CD4-positive, alpha-beta T cell (primary cell): ENCODE data around the gene RBBP7. TPM values are rescaled to one million over a fixed set of nuclear protein-coding genes. Genes with fewer than 3 reads are reported as not detected.

Experiments
- ATAC-seq: fragments of 200-7000 bp; cut with Tn5 transposase; one replicate; pipeline ENCODE4 v1.10.0; 2022; ENCODE audit warnings: mild to moderate bottlenecking; ENCODE audit not compliant: poor library complexity
- CTCF ChIA-PET: fragments of 350-600 bp; sonication (Branson Sonifier 250); formaldehyde crosslinking; loops from one replicate; lab custom pipeline; 2021; ENCODE audit warnings: antibody characterized with exemption, inconsistent platforms; lab: Charles Lee
- POLR2A ChIA-PET: fragments of 350-600 bp; sonication (Branson Sonifier 250); formaldehyde crosslinking; loops from one replicate; lab custom pipeline; 2021; ENCODE audit warnings: antibody characterized with exemption, inconsistent platforms; lab: Charles Lee
- DNase-seq, 14 experiments: peaks; one replicate each; pipeline ENCODE4 v3.0.0-alpha.2; 2013 to 2020; ENCODE audit warnings: mixed read lengths in 2 of 14
- H3K27ac ChIP-seq, 2 donors: one replicate each; pipeline versions ENCODE4 v1.5.1 to v1.7.0; 2013; ENCODE audit warnings: low read length in 2 of 2, low read depth in 1 of 2, mild to moderate bottlenecking in 1 of 2
- H3K27me3 ChIP-seq, 2 experiments: 1 replicate in 1 of 2; 2 replicates in 1 of 2; pipeline versions ENCODE4 v1.6.1 to v1.7.0; 2013; ENCODE audit warnings: low read length in 2 of 2, control low read depth in 1 of 2, mild to moderate bottlenecking in 1 of 2, moderate library complexity in 1 of 2; ENCODE audit not compliant: insufficient read depth in 2 of 2, control insufficient read depth in 1 of 2
- H3K36me3 ChIP-seq: one replicate; pipeline ENCODE4 v1.6.1; 2013; ENCODE audit warnings: low read length, control low read depth; ENCODE audit not compliant: insufficient read depth
- H3K4me1 ChIP-seq: one replicate; pipeline ENCODE4 v1.6.1; 2013; ENCODE audit warnings: low read length, control low read depth; ENCODE audit not compliant: insufficient read depth
- H3K4me3 ChIP-seq: one replicate; pipeline ENCODE4 v1.5.1; 2013; ENCODE audit warnings: mild to moderate bottlenecking, low read length, moderate library complexity
- H3K9me3 ChIP-seq, 2 experiments: 1 replicate in 1 of 2; 2 replicates in 1 of 2; pipeline versions ENCODE4 v1.6.1 to v1.7.0; 2013; ENCODE audit warnings: low read length in 2 of 2, mild to moderate bottlenecking in 2 of 2, control low read depth in 1 of 2, moderate library complexity in 1 of 2; ENCODE audit not compliant: control insufficient read depth in 1 of 2, insufficient read depth in 1 of 2
- H3K27ac Mint-ChIP-seq: one replicate; pipeline ENCODE4 v1.8.0; 2020; ENCODE audit warnings: mixed read lengths
- H3K27me3 Mint-ChIP-seq: one replicate; pipeline ENCODE4 v1.8.0; 2021; ENCODE audit warnings: mixed read lengths
- H3K36me3 Mint-ChIP-seq: one replicate; pipeline ENCODE4 v1.8.0; 2021; ENCODE audit warnings: low read depth, mixed read lengths
- H3K4me1 Mint-ChIP-seq: one replicate; pipeline ENCODE4 v1.8.0; 2021; ENCODE audit warnings: low read depth, mixed read lengths
- H3K4me3 Mint-ChIP-seq: one replicate; pipeline ENCODE4 v1.8.0; 2020; ENCODE audit warnings: mild to moderate bottlenecking, mixed read lengths
- H3K9me3 Mint-ChIP-seq: one replicate; pipeline ENCODE4 v1.8.0; 2020; ENCODE audit warnings: mixed read lengths
- intact Hi-C, 2 experiments: fragments of 100-400 bp; cut with DNase I in 1 of 2; cut with micrococcal nuclease in 1 of 2; formaldehyde crosslinking; loops; one replicate each; pipeline versions ENCODE4 v1.15.1 to v1.9.0; 2023 to 2025; cut with DNase I, micrococcal nuclease
- total RNA-seq, 174 experiments: library from RNA in 2 of 174; stranded (reverse) in 2 of 174; gene quantifications; one replicate each; pipeline ENCODE4 v1.2.3 and lab custom pipeline; 2021 to 2026
- TF ChIP-seq, protein P1 (sequence below): fragments of 200-600 bp; IDR thresholded peaks from one replicate; pipeline ENCODE4 v1.8.0; 2022; ENCODE audit warnings: antibody characterized with exemption, mild to moderate bottlenecking

RBBP7 gene
- total RNA-seq, 2 experiments from 2014 or later, result 104 to 110 TPM

DNA sequence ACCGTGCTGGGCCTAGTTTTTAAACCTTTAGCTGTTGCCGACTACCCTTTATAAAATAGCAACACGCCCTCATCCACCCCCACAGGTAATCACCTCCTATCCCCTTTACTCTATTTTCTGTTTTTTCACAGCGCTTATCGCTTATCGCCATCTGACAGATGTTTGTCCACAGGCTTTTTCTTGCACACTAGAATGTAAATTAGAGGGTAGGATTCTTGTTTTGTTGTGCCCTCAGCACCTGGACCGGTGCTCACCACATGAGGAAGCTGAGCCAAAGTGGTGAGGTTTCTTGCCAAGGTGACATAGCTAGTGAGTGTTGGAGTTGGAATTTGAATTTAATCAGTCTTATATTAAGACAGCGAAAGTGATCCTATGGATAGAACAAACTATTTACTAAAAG lies 2.9 kb upstream of the RBBP7 start:
- Mint-ChIP-seq H3K4me3 (no peak overlapping the region), H3K4me1 (peaks cover 17% of the 10 kb centered on the region), H3K36me3 (peaks cover 14% of the 10 kb centered on the region), H3K27me3 (no peaks in the 10 kb centered on the region), H3K27ac (no peak overlapping the region), H3K9me3 (no peaks in the 10 kb centered on the region)
- TF ChIP-seq, protein P1, sequence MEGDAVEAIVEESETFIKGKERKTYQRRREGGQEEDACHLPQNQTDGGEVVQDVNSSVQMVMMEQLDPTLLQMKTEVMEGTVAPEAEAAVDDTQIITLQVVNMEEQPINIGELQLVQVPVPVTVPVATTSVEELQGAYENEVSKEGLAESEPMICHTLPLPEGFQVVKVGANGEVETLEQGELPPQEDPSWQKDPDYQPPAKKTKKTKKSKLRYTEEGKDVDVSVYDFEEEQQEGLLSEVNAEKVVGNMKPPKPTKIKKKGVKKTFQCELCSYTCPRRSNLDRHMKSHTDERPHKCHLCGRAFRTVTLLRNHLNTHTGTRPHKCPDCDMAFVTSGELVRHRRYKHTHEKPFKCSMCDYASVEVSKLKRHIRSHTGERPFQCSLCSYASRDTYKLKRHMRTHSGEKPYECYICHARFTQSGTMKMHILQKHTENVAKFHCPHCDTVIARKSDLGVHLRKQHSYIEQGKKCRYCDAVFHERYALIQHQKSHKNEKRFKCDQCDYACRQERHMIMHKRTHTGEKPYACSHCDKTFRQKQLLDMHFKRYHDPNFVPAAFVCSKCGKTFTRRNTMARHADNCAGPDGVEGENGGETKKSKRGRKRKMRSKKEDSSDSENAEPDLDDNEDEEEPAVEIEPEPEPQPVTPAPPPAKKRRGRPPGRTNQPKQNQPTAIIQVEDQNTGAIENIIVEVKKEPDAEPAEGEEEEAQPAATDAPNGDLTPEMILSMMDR, result no peak
- Histone ChIP-seq H3K27ac (no peak overlapping the region), H3K4me3 (no peak overlapping the region), H3K27me3 (peaks cover 0 to 5% of the 10 kb centered on the region in 2 experiments), H3K36me3 (no peaks in the 10 kb centered on the region), H3K4me1 (peaks cover 10% of the 10 kb centered on the region), H3K9me3 (no peaks in the 10 kb centered on the region)
- intact Hi-C loops, result loop anchor here in 1 of 2 experiments (5.0 kb wide), 2 partner anchors 74 to 86 kb away; partner anchors contain the start of genes REPS2 and TXLNG
- CTCF ChIA-PET, result interaction anchor here (1.0 to 4.0 kb wide), 2 partner anchors 10 to 20 kb away, joined by 5 to 30 read pairs; no protein-coding TSS in a partner anchor
- DNase-seq, result no peak
- POLR2A ChIA-PET, result interaction anchor here (1.4 kb wide), 1 partner anchor 9 kb away, joined by 7 read pairs; no protein-coding TSS in a partner anchor
- no peak for ATAC-seq

DNA sequence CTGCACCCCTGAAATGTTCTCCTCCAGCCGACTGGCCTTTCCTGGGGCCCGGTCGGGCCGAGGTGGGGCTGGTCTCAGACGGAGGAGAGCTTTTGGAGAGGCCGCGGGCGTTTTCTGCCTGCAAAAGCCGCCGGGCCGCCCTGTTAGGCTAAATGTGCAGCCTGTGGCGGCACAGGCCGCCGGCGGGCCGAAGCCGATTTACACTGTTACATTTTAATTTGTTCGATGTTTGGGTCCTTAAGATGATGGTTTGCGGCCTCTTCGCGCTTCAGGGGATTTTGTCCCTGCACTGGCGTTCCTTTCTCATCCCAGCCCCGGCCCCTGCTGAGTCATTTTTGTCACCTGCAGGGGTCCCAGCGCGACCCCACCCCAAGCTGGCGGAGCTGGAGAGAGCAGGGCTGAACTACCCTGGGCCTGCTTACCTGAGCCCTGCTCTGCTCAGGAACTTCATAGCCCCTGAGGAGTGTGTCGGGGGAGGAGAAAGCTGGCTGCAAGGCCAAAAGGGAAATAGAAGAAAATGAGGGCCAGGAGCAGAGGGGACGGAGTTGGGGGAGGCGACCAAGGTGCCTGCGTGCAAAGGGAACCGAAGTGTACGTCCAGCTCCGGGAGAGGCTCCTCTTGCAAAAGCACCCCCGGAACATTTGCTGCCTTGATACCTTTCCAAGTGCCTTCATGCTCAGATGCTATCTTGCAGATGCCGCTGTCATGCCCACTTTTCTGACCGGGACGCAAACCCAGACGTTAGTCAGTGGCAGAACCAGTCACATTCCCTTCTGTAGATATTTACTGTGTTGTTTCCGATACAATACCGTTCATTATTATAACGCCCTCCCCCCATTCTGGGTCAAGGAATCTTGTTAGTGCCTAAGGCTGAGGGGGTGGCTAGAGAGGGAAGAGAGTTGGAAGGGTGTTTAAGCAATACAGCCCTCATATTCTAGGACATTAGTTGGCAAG lies 977 bp upstream of the RBBP7 start:
- TF ChIP-seq, protein P1, result no peak
- Mint-ChIP-seq H3K27ac (peak overlapping the region; percentile 99), H3K9me3 (no peaks in the 10 kb centered on the region), H3K27me3 (no peaks in the 10 kb centered on the region), H3K36me3 (peaks cover 18% of the 10 kb centered on the region), H3K4me3 (peak overlapping the region; percentile 85), H3K4me1 (peaks cover 30% of the 10 kb centered on the region)
- H3K27ac ChIP-seq, result peak overlapping the region; percentile 68 to 73
- peak overlapping the region; percentile 72 for H3K4me3 ChIP-seq
- DNase-seq (peak in 5 of 14 experiments; percentile 2 to 38 (median 26)), ATAC-seq (peak; percentile 0)
- CTCF ChIA-PET, result interaction anchor here (0.6 to 1.7 kb wide), 3 partner anchors 12 to 153 kb away, joined by 3 to 4 read pairs (median 4); no protein-coding TSS in a partner anchor
- H3K9me3 ChIP-seq, result no peaks in the 10 kb centered on the region
- H3K27me3 ChIP-seq, result no peaks in the 10 kb centered on the region
- H3K36me3 ChIP-seq, result no peaks in the 10 kb centered on the region
- POLR2A ChIA-PET, result interaction anchor here (1.2 to 2.3 kb wide), 2 partner anchors 10 to 1016 kb away, joined by 3 to 23 read pairs; partner anchors contain the start of gene AP1S2
- intact Hi-C loops, result loop anchor here in 1 of 2 experiments (5.0 kb wide), 2 partner anchors 76 to 84 kb away; partner anchors contain the start of genes REPS2 and TXLNG
- peaks cover 16% of the 10 kb centered on the region for H3K4me1 ChIP-seq

DNA sequence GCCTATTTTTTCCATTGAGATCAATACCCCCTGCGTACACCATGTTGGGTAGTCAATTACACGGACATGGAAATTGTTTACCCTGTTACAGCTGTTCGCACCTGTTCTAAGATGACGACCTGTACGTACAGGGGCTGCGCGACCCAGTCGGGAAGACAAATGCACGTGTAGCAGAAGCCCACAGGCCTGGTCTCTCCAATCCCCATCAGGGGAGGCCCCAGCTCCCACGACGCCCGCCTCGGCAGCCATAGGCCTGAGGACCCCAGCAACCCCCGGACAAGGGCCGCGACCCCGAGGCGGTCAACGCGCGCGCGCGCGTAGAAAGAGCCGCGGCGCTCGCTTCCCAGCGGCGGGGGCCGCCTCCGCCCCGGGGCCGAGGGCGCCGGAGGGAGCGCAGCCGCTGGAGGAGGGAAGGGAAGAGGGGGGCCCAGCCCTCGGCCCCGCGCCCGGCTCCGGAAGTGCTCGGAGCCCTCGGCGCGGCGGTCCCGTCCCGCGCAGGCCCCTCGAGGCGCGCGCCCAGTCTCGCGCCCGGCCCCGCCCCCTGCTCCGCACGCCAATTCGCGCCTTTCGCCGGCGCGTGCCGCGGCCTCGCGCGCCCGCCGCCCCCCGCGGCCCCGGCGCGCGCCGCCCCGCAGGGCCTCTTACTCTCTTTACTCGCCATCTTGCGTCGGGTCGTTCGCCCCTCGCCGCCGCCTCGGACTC lies 618 bp downstream of the RBBP7 start:
- ChIA-PET POLR2A (interaction anchor here (0.7 kb wide), 1 partner anchor 1015 kb away, joined by 3 read pairs; the partner anchor contains the start of gene AP1S2), CTCF (no interaction called here)
- peak; percentile 23 for ATAC-seq

More for the DNA sequence above, 618 bp downstream of the RBBP7 start:
- intact Hi-C loops, result loop anchor here in 1 of 2 experiments (5.0 to 10.0 kb wide), 7 partner anchors 78 to 1995 kb away; partner anchors contain the start of genes AP1S2, FANCB, MOSPD2 and PIGA
- Histone ChIP-seq H3K36me3 (no peaks in the 10 kb centered on the region), H3K4me3 (peak overlapping the region; percentile 82), H3K4me1 (peaks cover 19% of the 10 kb centered on the region), H3K9me3 (no peaks in the 10 kb centered on the region), H3K27me3 (no peaks in the 10 kb centered on the region), H3K27ac (peak overlapping the region; percentile 83 to 95)
- Mint-ChIP-seq H3K27me3 (no peaks in the 10 kb centered on the region), H3K4me3 (peak overlapping the region; percentile 99), H3K4me1 (peaks cover 38% of the 10 kb centered on the region), H3K9me3 (no peaks in the 10 kb centered on the region), H3K36me3 (peaks cover 18% of the 10 kb centered on the region), H3K27ac (peak overlapping the region; percentile 99)
- peak in 13 of 14 experiments; percentile 6 to 80 (median 41) for DNase-seq
- TF ChIP-seq, protein P1, result no peak
